GM12873 (cell line): Measurements from ENCODE around the gene GORASP2.

Experiments used
- TF ChIP-seq, protein P1 (sequence below): IDR thresholded peaks from 2 replicates; pipeline ENCODE4 v1.5.1; 2012; ENCODE audit warnings: low read depth, mild to moderate bottlenecking, moderate library complexity, low read length, control low read depth; ENCODE audit not compliant: insufficient read depth; ENCODE audit errors: missing control alignments

The GORASP2 gene

DNA sequence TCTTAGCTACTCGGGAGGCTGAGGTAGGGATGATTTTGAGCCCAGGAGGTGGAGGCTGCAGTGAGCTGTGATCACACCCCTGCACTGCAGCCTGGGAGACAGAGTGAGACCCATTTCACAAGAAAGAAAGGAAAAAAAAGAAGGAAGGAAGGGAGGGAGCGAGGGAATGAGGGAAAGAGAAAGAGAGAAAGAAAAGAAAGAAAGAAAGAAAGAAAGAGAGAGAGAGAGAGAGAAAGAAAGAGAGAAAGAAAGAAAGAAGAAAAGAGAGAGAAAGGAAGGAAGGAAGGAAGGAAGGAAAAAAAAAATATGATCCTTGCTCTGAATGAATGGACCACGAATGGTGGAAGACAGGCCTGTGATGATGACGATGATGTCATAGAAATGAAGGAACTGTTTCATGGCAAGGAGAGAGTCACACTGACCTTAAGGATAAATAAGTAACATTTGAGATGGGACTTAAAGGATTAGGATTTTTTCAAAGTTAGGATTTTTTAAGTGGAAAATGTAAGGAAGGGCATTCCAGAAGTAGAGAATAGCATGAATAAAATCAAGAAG, 2.2 kb upstream of the GORASP2 start:
- TF ChIP-seq, protein P1, sequence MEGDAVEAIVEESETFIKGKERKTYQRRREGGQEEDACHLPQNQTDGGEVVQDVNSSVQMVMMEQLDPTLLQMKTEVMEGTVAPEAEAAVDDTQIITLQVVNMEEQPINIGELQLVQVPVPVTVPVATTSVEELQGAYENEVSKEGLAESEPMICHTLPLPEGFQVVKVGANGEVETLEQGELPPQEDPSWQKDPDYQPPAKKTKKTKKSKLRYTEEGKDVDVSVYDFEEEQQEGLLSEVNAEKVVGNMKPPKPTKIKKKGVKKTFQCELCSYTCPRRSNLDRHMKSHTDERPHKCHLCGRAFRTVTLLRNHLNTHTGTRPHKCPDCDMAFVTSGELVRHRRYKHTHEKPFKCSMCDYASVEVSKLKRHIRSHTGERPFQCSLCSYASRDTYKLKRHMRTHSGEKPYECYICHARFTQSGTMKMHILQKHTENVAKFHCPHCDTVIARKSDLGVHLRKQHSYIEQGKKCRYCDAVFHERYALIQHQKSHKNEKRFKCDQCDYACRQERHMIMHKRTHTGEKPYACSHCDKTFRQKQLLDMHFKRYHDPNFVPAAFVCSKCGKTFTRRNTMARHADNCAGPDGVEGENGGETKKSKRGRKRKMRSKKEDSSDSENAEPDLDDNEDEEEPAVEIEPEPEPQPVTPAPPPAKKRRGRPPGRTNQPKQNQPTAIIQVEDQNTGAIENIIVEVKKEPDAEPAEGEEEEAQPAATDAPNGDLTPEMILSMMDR: no peak

DNA sequence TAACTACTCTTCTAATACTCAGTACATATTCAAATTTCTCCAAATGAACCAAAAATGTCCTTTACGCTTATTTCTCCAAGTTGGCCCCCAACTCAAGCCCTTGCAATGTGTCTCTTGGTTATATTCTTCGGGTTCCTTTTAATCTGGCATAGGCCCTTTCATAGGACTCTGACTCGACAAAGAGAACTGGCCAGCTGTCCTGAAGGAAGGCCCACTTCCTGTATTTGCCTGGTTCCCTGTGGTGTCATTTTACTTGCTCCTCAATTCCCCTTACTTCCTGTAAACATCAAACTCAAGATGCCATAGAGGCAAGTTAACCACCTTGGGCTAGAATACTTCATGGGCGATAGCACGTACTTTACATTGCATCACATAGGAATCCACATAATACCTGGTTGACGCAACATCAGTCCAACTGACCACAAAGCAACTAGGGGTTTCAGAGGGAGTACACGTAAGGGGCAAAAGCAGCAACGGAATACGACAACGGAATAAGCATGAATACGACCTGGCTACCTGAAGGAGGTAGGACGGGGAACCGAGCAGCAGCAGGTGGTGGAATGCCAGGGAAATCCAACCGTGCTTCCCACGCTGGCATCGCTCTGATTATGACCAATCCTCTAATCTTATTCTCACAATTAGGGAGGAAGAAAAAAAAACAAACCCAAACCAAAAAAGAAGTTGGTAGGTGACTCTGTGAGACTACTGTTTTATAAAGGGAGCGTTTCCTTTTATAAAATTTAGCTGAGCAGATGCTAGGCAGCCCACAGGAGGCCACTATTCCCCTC, 823 bp upstream of the GORASP2 start:
- TF ChIP-seq, protein P1: no peak

DNA sequence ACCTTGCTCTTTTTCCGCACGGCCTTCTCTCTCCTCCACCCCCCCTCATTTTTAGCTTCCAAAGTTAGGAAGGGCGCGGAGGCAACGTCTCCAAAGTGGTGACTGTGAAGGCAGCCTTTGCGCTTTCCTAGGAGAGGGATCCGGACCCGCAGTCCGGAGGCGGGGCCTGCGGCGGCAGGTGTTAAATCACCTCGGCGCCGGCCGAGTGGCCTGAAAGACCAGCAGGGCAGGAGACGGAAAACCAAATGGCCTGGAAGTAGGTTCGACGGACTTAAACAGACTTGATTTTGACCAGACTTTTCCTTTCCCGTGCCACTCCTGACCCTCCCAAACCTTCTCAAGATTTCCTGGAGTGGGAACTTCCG, 615 bp downstream of the GORASP2 start:
- TF ChIP-seq, protein P1: no peak

DNA sequence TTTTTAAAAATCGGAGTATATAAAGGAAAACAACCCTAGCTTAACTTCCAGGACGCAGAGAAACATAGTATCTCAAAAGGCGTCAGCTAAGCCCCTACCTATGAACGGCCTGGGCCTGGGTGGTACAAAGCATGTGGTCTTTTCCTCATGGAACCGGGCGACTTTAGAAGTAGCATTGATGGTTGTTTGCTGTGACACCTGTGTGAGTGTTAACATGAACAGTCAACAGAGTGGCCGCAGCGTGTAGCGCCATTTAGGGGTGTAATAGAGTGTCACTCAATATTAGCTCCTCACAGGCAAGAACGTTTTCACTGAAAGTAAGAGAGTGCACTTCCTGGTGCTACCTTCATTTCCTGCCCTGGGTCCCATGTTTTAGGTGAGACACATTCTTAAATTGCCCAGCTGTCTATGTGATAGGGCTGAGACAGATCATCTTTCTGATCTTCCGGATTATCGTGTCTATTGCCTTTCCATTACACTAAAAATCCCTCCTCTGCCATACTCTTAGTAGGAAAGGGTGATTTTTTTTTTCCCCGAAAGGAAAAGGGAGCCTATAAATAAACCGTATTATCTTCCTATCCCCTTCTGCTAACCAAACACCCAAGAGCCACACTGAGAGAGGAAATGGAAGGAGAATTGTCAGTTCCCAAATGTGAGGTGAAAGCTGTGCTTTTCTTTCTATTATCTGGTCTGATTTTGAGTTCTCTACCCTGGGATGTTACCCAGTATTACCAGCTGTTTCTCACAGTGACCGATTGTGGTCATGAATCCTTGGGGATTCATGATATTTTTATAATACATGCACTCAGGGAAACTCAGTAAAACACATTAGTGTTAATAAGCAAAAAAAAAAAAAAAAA, 1.3 kb downstream of the GORASP2 start:
- TF ChIP-seq, protein P1: no peak

DNA sequence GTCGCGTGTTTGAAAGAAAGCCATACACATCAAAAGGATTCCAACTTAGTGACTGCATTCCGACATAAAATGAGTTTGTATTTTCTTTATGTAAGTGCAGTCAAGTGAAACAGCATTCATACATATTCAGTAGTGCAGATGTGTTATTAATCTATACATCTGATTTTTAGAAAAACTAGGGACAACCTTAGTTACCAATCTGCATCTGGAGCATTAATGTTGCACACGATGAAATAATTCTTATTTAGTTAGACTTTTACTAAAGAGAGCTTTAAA, 1.9 kb downstream of the GORASP2 start:
- TF ChIP-seq, protein P1: no peak

DNA sequence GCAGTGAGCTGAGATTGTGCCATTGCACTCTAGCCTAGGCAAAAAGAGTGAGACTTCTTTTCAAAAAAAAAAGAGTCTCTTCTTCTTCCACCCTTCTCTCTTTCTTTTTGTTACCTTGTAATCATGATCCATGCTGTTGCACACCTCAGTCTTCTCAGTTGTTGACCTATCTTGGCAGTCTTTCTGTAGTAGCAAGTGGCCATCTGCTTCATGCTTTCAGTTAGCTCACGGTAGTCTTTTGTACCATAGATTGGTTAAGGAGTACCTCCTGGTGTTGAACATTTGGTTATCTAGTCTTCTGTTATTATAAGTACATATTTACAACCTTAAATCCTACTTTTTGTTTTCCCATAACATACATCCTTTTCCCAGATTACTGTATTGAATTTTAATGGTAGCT, 3.1 kb downstream of the GORASP2 start:
- TF ChIP-seq, protein P1: no peak

DNA sequence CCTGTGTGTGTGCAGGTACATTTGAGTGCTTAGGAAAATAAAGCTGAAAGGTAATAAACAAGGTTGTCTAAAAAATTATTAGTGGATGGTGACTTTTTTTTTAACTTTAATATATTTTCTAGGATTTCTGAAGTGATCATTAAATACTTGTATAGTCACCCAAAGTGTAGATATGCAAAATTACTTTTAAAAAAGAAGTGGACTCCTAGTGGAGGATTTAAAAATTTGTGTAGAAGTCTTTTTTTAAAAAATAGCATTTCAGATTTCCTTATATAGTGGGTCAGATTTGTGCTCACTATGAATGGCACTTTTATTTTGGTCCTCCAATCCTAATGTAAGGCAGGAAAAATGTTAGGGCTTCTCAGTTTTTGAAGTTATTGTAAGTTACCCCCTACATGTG, 3.9 kb downstream of the GORASP2 start:
- TF ChIP-seq, protein P1: no peak
